HepG2 (cell line): ENCODE measurements around the gene IL4I1.

Experiments used
- CREM ChIP-seq, 2 experiments: sonication (generic) in 1 of 2; formaldehyde crosslinking in 1 of 2; IDR thresholded peaks; 2 replicates each; pipeline versions ENCODE4 v1.4.0 to v1.6.1; 2016 to 2020; ENCODE audit warnings: antibody characterized with exemption in 1 of 2, mild to moderate bottlenecking in 1 of 2, missing genetic modification reagents in 1 of 2
- CTCF ChIP-seq: sonication (generic); formaldehyde crosslinking; IDR thresholded peaks from 2 replicates; pipeline ENCODE4 v1.5.0; 2020; ENCODE audit warnings: mild to moderate bottlenecking, missing genetic modification reagents, moderate library complexity
- GATAD2A ChIP-seq: IDR thresholded peaks from 2 replicates; pipeline ENCODE4 v1.6.1; 2016
- KDM4B ChIP-seq: sonication (generic); formaldehyde crosslinking; IDR thresholded peaks from 2 replicates; pipeline ENCODE4 v1.4.0; 2020; ENCODE audit warnings: missing genetic modification reagents
- POLR2AphosphoS2 ChIP-seq: IDR thresholded peaks from 2 replicates; pipeline ENCODE4 v1.6.1; 2011; ENCODE audit warnings: low read depth, low read length, improper control_type of control experiment
- POLR2AphosphoS5 ChIP-seq: IDR thresholded peaks from 2 replicates; pipeline ENCODE4 v1.6.1; 2012; ENCODE audit warnings: low read depth, low read length
- TCF12 ChIP-seq, 2 experiments: fragments of 450-650 bp in 1 of 2; sonication (generic) in 1 of 2; formaldehyde crosslinking in 1 of 2; IDR thresholded peaks; 2 replicates each; pipeline versions ENCODE4 v1.6.1 to v1.8.0; 2017 to 2022; ENCODE audit warnings: antibody characterized with exemption in 1 of 2, mild to moderate bottlenecking in 1 of 2, missing genetic modification reagents in 1 of 2, moderate library complexity in 1 of 2
- USF2 ChIP-seq, 2 experiments: sonication (generic) in 1 of 2; formaldehyde crosslinking in 1 of 2; IDR thresholded peaks; 2 replicates each; pipeline versions ENCODE4 v1.5.1 to v1.6.1; 2011 to 2020; ENCODE audit warnings: borderline replicate concordance in 1 of 2, low read depth in 1 of 2, low read length in 1 of 2, mild to moderate bottlenecking in 1 of 2, missing genetic modification reagents in 1 of 2, moderate library complexity in 1 of 2
- ZBTB40 ChIP-seq, 2 experiments: fragments of 450-650 bp in 1 of 2; sonication (generic) in 1 of 2; formaldehyde crosslinking in 1 of 2; IDR thresholded peaks; 2 replicates each; pipeline versions ENCODE4 v1.6.1 to v1.8.0; 2016 to 2022; ENCODE audit warnings: antibody characterized with exemption in 1 of 2, mild to moderate bottlenecking in 1 of 2, missing genetic modification reagents in 1 of 2
- ZHX1 ChIP-seq: sonication (generic); formaldehyde crosslinking; IDR thresholded peaks from 2 replicates; pipeline ENCODE4 v1.8.1; 2022; ENCODE audit warnings: low read depth, mild to moderate bottlenecking, missing genetic modification reagents
- ZNF331 ChIP-seq: sonication (generic); formaldehyde crosslinking; IDR thresholded peaks from 2 replicates; pipeline ENCODE4 v1.4.0; 2020; ENCODE audit warnings: missing genetic modification reagents
- ZNF33B ChIP-seq: sonication (generic); formaldehyde crosslinking; IDR thresholded peaks from 2 replicates; pipeline ENCODE4 v1.5.1; 2020; ENCODE audit warnings: mild to moderate bottlenecking, missing genetic modification reagents
- ZNF567 ChIP-seq: sonication (generic); formaldehyde crosslinking; IDR thresholded peaks from 2 replicates; pipeline ENCODE4 v1.8.1; 2023; ENCODE audit warnings: mild to moderate bottlenecking, missing genetic modification reagents, borderline replicate concordance

GRCh38 chr19:49859682-49860335 is 36.9 kb downstream of the IL4I1 start:
- TF ChIP-seq ZBTB40 (IDR thresholded peaks at IDR 0.05) (no peak), ZBTB40 (CRISPR knock-in tag; IDR thresholded peaks at IDR 0.05) (no peak), KDM4B (no peak), POLR2AphosphoS5 (no peak), ZHX1 (CRISPR knock-in tag) (no peak), ZNF567 (CRISPR knock-in tag) (no peak), GATAD2A (no peak), ZNF331 (no peak), CREM (IDR thresholded peaks at IDR 0.05) (no peak), CREM (CRISPR knock-in tag; IDR thresholded peaks at IDR 0.05) (no peak), TCF12 (IDR thresholded peaks at IDR 0.05) (no peak), TCF12 (CRISPR knock-in tag; IDR thresholded peaks at IDR 0.05) (no peak), CTCF (CRISPR knock-in tag) (no peak), POLR2AphosphoS2 (no peak), ZNF33B (CRISPR knock-in tag) (no peak), USF2 (IDR thresholded peaks at IDR 0.05; ENCODE audit: low read depth, low read length) (no peak), USF2 (CRISPR knock-in tag; IDR thresholded peaks at IDR 0.05; ENCODE audit: borderline replicate concordance) (no peak)
